CD14-positive monocyte (primary cell): ENCODE data around the gene RETREG2. TPM values are rescaled to one million over a fixed set of nuclear protein-coding genes. Genes with fewer than 3 reads are reported as not detected.

Experiments used
- DNase-seq, 3 donors: peaks; one replicate each; pipeline ENCODE4 v3.0.0-alpha.2; 2011 to 2022
- H2AFZ ChIP-seq: 2 replicates; pipeline ENCODE4 v1.6.0; 2012; ENCODE audit warnings: mild to moderate bottlenecking, low read depth, low read length, inconsistent platforms; ENCODE audit not compliant: insufficient read depth, poor library complexity, severe bottlenecking
- H3K27ac ChIP-seq, 2 donors: 1 replicate in 1 of 2; 2 replicates in 1 of 2; pipeline ENCODE4 v1.5.1; 2012 to 2013; ENCODE audit warnings: low read length in 2 of 2, control low read depth in 1 of 2, inconsistent platforms in 1 of 2, low read depth in 1 of 2, mild to moderate bottlenecking in 1 of 2
- H3K27me3 ChIP-seq, 2 donors: one replicate each; pipeline versions ENCODE4 v1.6.0 to v1.6.1; 2011 to 2013; ENCODE audit warnings: low read length in 2 of 2; ENCODE audit not compliant: control insufficient read depth in 2 of 2, insufficient read depth in 2 of 2
- H3K36me3 ChIP-seq, 2 donors: replicated peaks in 1 of 2; 1 replicate in 1 of 2; 2 replicates in 1 of 2; pipeline versions ENCODE4 v1.5.1 to v1.6.1; 2012 to 2013; ENCODE audit warnings: low read length in 2 of 2, control low read depth in 1 of 2, inconsistent platforms in 1 of 2, mild to moderate bottlenecking in 1 of 2; ENCODE audit not compliant: insufficient read depth in 2 of 2, control insufficient read depth in 1 of 2
- H3K4me1 ChIP-seq, 2 donors: 1 replicate in 1 of 2; 2 replicates in 1 of 2; pipeline versions ENCODE4 v1.5.1 to v1.6.1; 2012 to 2013; ENCODE audit warnings: low read length in 2 of 2, control low read depth in 1 of 2, inconsistent platforms in 1 of 2, mild to moderate bottlenecking in 1 of 2, moderate library complexity in 1 of 2; ENCODE audit not compliant: insufficient read depth in 2 of 2, control insufficient read depth in 1 of 2
- H3K4me2 ChIP-seq: replicated peaks from 2 replicates; pipeline ENCODE3; 2012; ENCODE audit warnings: low read length, moderate library complexity, mild to moderate bottlenecking; ENCODE audit not compliant: poor library complexity, severe bottlenecking; ENCODE audit errors: extremely low read depth
- H3K4me3 ChIP-seq, 3 experiments: fragments of 200-600 bp in 1 of 3; sonication (generic) in 1 of 3; replicated peaks in 1 of 3; 1 replicate in 2 of 3; 2 replicates in 1 of 3; pipeline ENCODE4 v1.5.1; 2011 to 2013; ENCODE audit warnings: low read length in 3 of 3, mild to moderate bottlenecking in 3 of 3, control low read depth in 2 of 3, low read depth in 2 of 3, inconsistent platforms in 1 of 3, moderate library complexity in 1 of 3
- H3K79me2 ChIP-seq: 2 replicates; pipeline ENCODE4 v1.6.0; 2012; ENCODE audit warnings: mild to moderate bottlenecking, control low read depth, inconsistent platforms, low read length, moderate library complexity; ENCODE audit not compliant: insufficient read depth
- H3K9ac ChIP-seq: 2 replicates; pipeline ENCODE4 v1.6.0; 2017; ENCODE audit warnings: low read length, mild to moderate bottlenecking; ENCODE audit not compliant: insufficient read depth, poor library complexity, severe bottlenecking
- H3K9me3 ChIP-seq, 2 donors: replicated peaks in 1 of 2; 1 replicate in 1 of 2; 2 replicates in 1 of 2; pipeline versions ENCODE4 v1.5.1 to v1.6.1; 2012 to 2013; ENCODE audit warnings: low read length in 2 of 2, control low read depth in 1 of 2; ENCODE audit not compliant: control insufficient read depth in 1 of 2, insufficient read depth in 1 of 2
- H4K20me1 ChIP-seq: 2 replicates; pipeline ENCODE4 v1.6.0; 2012; ENCODE audit warnings: mild to moderate bottlenecking, low read length, control low read depth, moderate library complexity; ENCODE audit not compliant: insufficient read depth
- H3K27ac Mint-ChIP-seq, 7 donors: one replicate each; pipeline ENCODE4 v1.8.0; 2020; ENCODE audit warnings: mild to moderate bottlenecking in 7 of 7, mixed read lengths in 7 of 7, moderate library complexity in 6 of 7, inconsistent platforms in 2 of 7
- H3K27me3 Mint-ChIP-seq, 3 donors: one replicate each; pipeline ENCODE4 v1.8.0; 2021 to 2022; ENCODE audit warnings: low read depth in 3 of 3, mild to moderate bottlenecking in 3 of 3, mixed read lengths in 3 of 3, moderate library complexity in 3 of 3, inconsistent platforms in 1 of 3
- H3K36me3 Mint-ChIP-seq, 2 donors: one replicate each; pipeline ENCODE4 v1.8.0; 2020; ENCODE audit warnings: mixed read lengths in 2 of 2, inconsistent platforms in 1 of 2, mild to moderate bottlenecking in 1 of 2
- H3K4me1 Mint-ChIP-seq: one replicate; pipeline ENCODE4 v1.8.0; 2020; ENCODE audit warnings: mild to moderate bottlenecking, mixed read lengths
- H3K4me3 Mint-ChIP-seq, 2 donors: one replicate each; pipeline ENCODE4 v1.8.0; 2020; ENCODE audit warnings: mild to moderate bottlenecking in 2 of 2, mixed read lengths in 2 of 2, moderate library complexity in 1 of 2
- H3K9me3 Mint-ChIP-seq, 7 donors: one replicate each; pipeline ENCODE4 v1.8.0; 2020 to 2022; ENCODE audit warnings: mixed read lengths in 7 of 7, mild to moderate bottlenecking in 6 of 7, moderate library complexity in 6 of 7, inconsistent platforms in 2 of 7
- CTCF ChIP-seq: fragments of 200-600 bp; IDR thresholded peaks from one replicate; pipeline ENCODE4 v1.8.0; 2022; ENCODE audit warnings: antibody characterized with exemption, mild to moderate bottlenecking
- WGBS: methylation state at CpG from one replicate; pipeline ENCODE4 v1.1.5; 2013; ENCODE audit warnings: missing lambda C conversion rate; ENCODE audit not compliant: insufficient coverage; 5-methylcytosine and 5-hydroxymethylcytosine counted together
- intact Hi-C, 2 donors: fragments of 100-400 bp; cut with micrococcal nuclease; formaldehyde crosslinking; loops; one replicate each; pipeline versions ENCODE4 v1.15.0 to v1.15.1; 2023
- polyA plus RNA-seq, 3 donors: library from polyadenylated mRNA; depleted of rRNA in 1 of 3; unstranded in 2 of 3; stranded (reverse) in 1 of 3; fragments of 300-500 nt in 2 of 3; fragments of >200 nt in 1 of 3; fragmentation: Illumina TruSeq in 2 of 3; gene quantifications; 1 replicate in 2 of 3; 2 replicates in 1 of 3; pipeline ENCODE4 v1.2.3, GENCODE V29; 2012 to 2021

Gene RETREG2
- polyA plus RNA-seq, 3 donors: 37.7 to 60.9 (median 39.4) TPM

- WGBS: 97% methylated on average over 6 of the region's 8 CpGs
- peaks cover 10 to 19% (median 19%) of the 10 kb centered on the region in 3 donors for H3K27me3 Mint-ChIP-seq
- peaks cover 15 to 20% of the 10 kb centered on the region in 2 donors for H3K4me1 ChIP-seq
- H3K9me3 ChIP-seq: no peaks in the 10 kb centered on the region
- peaks cover 0 to 2% (median 0%) of the 10 kb centered on the region in 7 donors for H3K9me3 Mint-ChIP-seq
- no peak overlapping the region for H3K27ac ChIP-seq
- intact Hi-C loops: loop anchor here in 1 of 2 donors (5.0 kb wide), 1 partner anchor 51 kb away; the partner anchor contains the start of gene NHEJ1
- peaks cover 38% of the 10 kb centered on the region for H3K4me1 Mint-ChIP-seq
- no peaks in the 10 kb centered on the region for H3K79me2 ChIP-seq
- H3K4me3 Mint-ChIP-seq: no peak overlapping the region
- H3K9ac ChIP-seq: no peak overlapping the region
- H3K27ac Mint-ChIP-seq: peak overlapping the region in 1 of 7 donors; percentile 55
- no peak overlapping the region for H3K4me3 ChIP-seq
- H3K36me3 ChIP-seq: peaks cover 11 to 27% of the 10 kb centered on the region in 2 donors
- H3K27me3 ChIP-seq: peaks cover 0 to 9% of the 10 kb centered on the region in 2 donors
- no peak for TF ChIP-seq CTCF
- peaks cover 47 to 48% of the 10 kb centered on the region in 2 donors for H3K36me3 Mint-ChIP-seq
- DNase-seq: no peak
- peaks cover 3% of the 10 kb centered on the region for H4K20me1 ChIP-seq
- H3K4me2 ChIP-seq: no peak overlapping the region
- H2AFZ ChIP-seq: no peak overlapping the region
Measured at GRCh38 chr2:219213026-219213415, 34.9 kb downstream of the RETREG2 start.

- Histone ChIP-seq H3K9me3 (no peaks in the 10 kb centered on the region), H3K36me3 (peaks cover 6 to 21% of the 10 kb centered on the region in 2 donors), H2AFZ (no peak overlapping the region), H4K20me1 (peaks cover 6% of the 10 kb centered on the region), H3K4me3 (no peak overlapping the region), H3K4me1 (peaks cover 20 to 22% of the 10 kb centered on the region in 2 donors), H3K4me2 (no peak overlapping the region), H3K79me2 (no peaks in the 10 kb centered on the region), H3K27me3 (peaks cover 0 to 9% of the 10 kb centered on the region in 2 donors), H3K9ac (no peak overlapping the region), H3K27ac (no peak overlapping the region)
- intact Hi-C loops: loop anchor here in 1 of 2 donors (5.0 kb wide), 1 partner anchor 51 kb away; the partner anchor contains the start of gene NHEJ1
- DNase-seq: no peak
- WGBS: 71% methylated on average over 5 of the region's 10 CpGs
- H3K4me1 Mint-ChIP-seq: peaks cover 36% of the 10 kb centered on the region
- peaks cover 0 to 2% (median 0%) of the 10 kb centered on the region in 7 donors for H3K9me3 Mint-ChIP-seq
- H3K27me3 Mint-ChIP-seq: peaks cover 10 to 19% (median 19%) of the 10 kb centered on the region in 3 donors
- no peak for TF ChIP-seq CTCF
- H3K4me3 Mint-ChIP-seq: no peak overlapping the region
- H3K36me3 Mint-ChIP-seq: peaks cover 41 to 42% of the 10 kb centered on the region in 2 donors
- no peak overlapping the region for H3K27ac Mint-ChIP-seq
Measured at GRCh38 chr2:219213486-219214071, 35.5 kb downstream of the RETREG2 start.
